ENCODE measurements around the gene USP53.

GRCh38 chr4:119289313-119289712 lies 76.8 kb downstream of the USP53 start:
- TF ChIP-seq CTCF (IDR thresholded peaks at IDR 0.05) (no peak), POLR2A (IDR thresholded peaks at IDR 0.05) (no peak)
